ENCODE measurements around the gene PKN1. TPM values are rescaled to one million over a fixed set of nuclear protein-coding genes. Genes with fewer than 3 reads are reported as not detected.

Gene PKN1
- total and polyA plus RNA-seq, 8 donors: 42.0 to 268 (median 87.9) TPM

GRCh38 chr19:14413693-14414181 lies 19.4 kb upstream of the PKN1 start:
- Histone ChIP-seq H3K9me3 (no peaks in the 10 kb centered on the region), H3K27ac (no peak overlapping the region), H3K36me3 (peaks cover 42 to 72% (median 54%) of the 10 kb centered on the region in 4 donors), H3K4me1 (peaks cover 38 to 87% (median 59%) of the 10 kb centered on the region in 4 donors), H3K4me3 (no peak overlapping the region), H3K27me3 (no peaks in the 10 kb centered on the region)
- WGBS, 5 donors: 44 to 61% (median 55%) methylated on average over 3 of the region's 3 CpGs
- intact Hi-C loops (cut with DNase I; ENCODE audit: low total_unique reads): no loop called here
- DNase-seq: no peak
- TF ChIP-seq POLR2AphosphoS5 (IDR thresholded peaks at IDR 0.05): no peak
- no peak for TF ChIP-seq CTCF (IDR thresholded peaks at IDR 0.05)
- no peak for TF ChIP-seq POLR2A (IDR thresholded peaks at IDR 0.05)
- TF ChIP-seq EP300 (IDR thresholded peaks at IDR 0.05): no peak

GRCh38 chr19:14414926-14415690 lies 18.0 kb upstream of the PKN1 start:
- no peak for DNase-seq
- TF ChIP-seq POLR2AphosphoS5 (IDR thresholded peaks at IDR 0.05) (no peak), POLR2A (IDR thresholded peaks at IDR 0.05) (no peak), CTCF (IDR thresholded peaks at IDR 0.05) (no peak), EP300 (IDR thresholded peaks at IDR 0.05) (no peak)
- Histone ChIP-seq H3K9me3 (no peaks in the 10 kb centered on the region), H3K4me1 (peaks cover 44 to 79% (median 64%) of the 10 kb centered on the region in 4 donors), H3K4me3 (no peak overlapping the region), H3K36me3 (peaks cover 29 to 58% (median 41%) of the 10 kb centered on the region in 4 donors), H3K27me3 (no peaks in the 10 kb centered on the region), H3K27ac (peak overlapping the region in 1 of 5 donors; percentile 95)
- intact Hi-C loops (cut with DNase I; ENCODE audit: low total_unique reads): no loop called here
- 91 to 96% (median 94%) methylated on average over 8 of the region's 8 CpGs for WGBS, 5 donors

GRCh38 chr19:14416817-14417231 lies 16.3 kb upstream of the PKN1 start:
- 25 to 43% (median 31%) methylated on average over 6 of the region's 6 CpGs for WGBS, 5 donors
- Histone ChIP-seq H3K36me3 (peaks cover 13 to 41% (median 23%) of the 10 kb centered on the region in 4 donors), H3K27me3 (no peaks in the 10 kb centered on the region), H3K9me3 (no peaks in the 10 kb centered on the region), H3K27ac (peak overlapping the region; percentile 9 to 95 (median 94)), H3K4me3 (peak overlapping the region in 3 of 4 donors; percentile 80 to 94 (median 92)), H3K4me1 (peaks cover 44 to 70% (median 62%) of the 10 kb centered on the region in 4 donors)
- intact Hi-C loops (cut with DNase I; ENCODE audit: low total_unique reads): no loop called here
- TF ChIP-seq POLR2AphosphoS5 (IDR thresholded peaks at IDR 0.05): peak in 1 of 3 donors; percentile 42
- TF ChIP-seq EP300 (IDR thresholded peaks at IDR 0.05): no peak
- peak; percentile 46 to 71 for DNase-seq

- Histone ChIP-seq H3K4me3 (peak overlapping the region; percentile 75 to 94 (median 86)), H3K27me3 (no peaks in the 10 kb centered on the region), H3K36me3 (peaks cover 0 to 21% (median 7%) of the 10 kb centered on the region in 4 donors), H3K4me1 (peaks cover 42 to 53% (median 47%) of the 10 kb centered on the region in 4 donors), H3K9me3 (no peaks in the 10 kb centered on the region), H3K27ac (peak overlapping the region; percentile 91 to 95 (median 95))
- peak in 1 of 2 donors; percentile 95 for DNase-seq
- WGBS, 5 donors: 0 to 2% (median 1%) methylated on average over 10 to 23 of the region's 23 CpGs
- TF ChIP-seq CTCF (IDR thresholded peaks at IDR 0.05) (no peak), EP300 (IDR thresholded peaks at IDR 0.05) (no peak), POLR2A (IDR thresholded peaks at IDR 0.05) (no peak), POLR2AphosphoS5 (IDR thresholded peaks at IDR 0.05) (no peak)
- intact Hi-C loops (cut with DNase I; ENCODE audit: low total_unique reads): no loop called here
These were observed 14.3 kb upstream of the PKN1 start for GRCh38 chr19:14418856-14419105.

Measured in stomach (tissue), 9 donors.